GM12865 (cell line): ENCODE data around the gene VMAC.
"Not testable (repeated sequence)": the region's sequence is repeated elsewhere in the genome, so short reads cannot be mapped to it uniquely, and the experiment has no call there.

Source experiments
- DNase-seq: peaks from one replicate; pipeline ENCODE4 v3.0.0; 2010; ENCODE audit warnings: low read depth
- H3K4me3 ChIP-seq: 2 replicates; pipeline ENCODE4 v1.5.1; 2011; ENCODE audit warnings: mild to moderate bottlenecking, low read depth, low read length, control low read depth
- CTCF ChIP-seq: IDR thresholded peaks from 2 replicates; pipeline ENCODE4 v1.5.1; 2011; ENCODE audit warnings: low read length, control low read depth, low read depth, inconsistent platforms; ENCODE audit not compliant: insufficient read depth; ENCODE audit errors: missing control alignments

Gene VMAC

GRCh38 chr19:5880196-5880595 lies 24.5 kb upstream of the VMAC start:
- no peak for DNase-seq
- H3K4me3 ChIP-seq = no peak overlapping the region
- no peak for TF ChIP-seq CTCF

- DNase-seq = no peak
- H3K4me3 ChIP-seq = no peak overlapping the region
- no peak for TF ChIP-seq CTCF
Observed at GRCh38 chr19:5880604-5881078, 24.0 kb upstream of the VMAC start.

- no peak for TF ChIP-seq CTCF
- no peak for DNase-seq
- H3K4me3 ChIP-seq = no peak overlapping the region
Observed at GRCh38 chr19:5881543-5882299, 23.0 kb upstream of the VMAC start.

- no peak overlapping the region for H3K4me3 ChIP-seq
- TF ChIP-seq CTCF = no peak
- DNase-seq = no peak
Observed at GRCh38 chr19:5882421-5882968, 22.2 kb upstream of the VMAC start.

- not testable (repeated sequence) for H3K4me3 ChIP-seq, DNase-seq
Observed at GRCh38 chr19:5883157-5883873, 21.4 kb upstream of the VMAC start.

GRCh38 chr19:5884065-5884811 lies 20.4 kb upstream of the VMAC start:
- H3K4me3 ChIP-seq, DNase-seq: not testable (repeated sequence)

- no peak for DNase-seq
- no peak for TF ChIP-seq CTCF
- H3K4me3 ChIP-seq = no peak overlapping the region
Observed at GRCh38 chr19:5889288-5889971, 15.2 kb upstream of the VMAC start.
